K562 (cell line): ENCODE results near the gene PTPN9. TPM values are rescaled to one million over a fixed set of nuclear protein-coding genes. Genes with fewer than 3 reads are reported as not detected.

ENCODE experiments used
- BCOR ChIP-seq: fragments of 450-650 bp; IDR thresholded peaks from 2 replicates; pipeline ENCODE4 v1.6.1; 2016
- CBX2 ChIP-seq: fragments of 200-600 bp; sonication (generic); IDR thresholded peaks from one replicate; pipeline ENCODE4 v1.6.1; 2012; ENCODE audit warnings: mild to moderate bottlenecking, low read length, inconsistent platforms; ENCODE audit not compliant: insufficient read depth, poor library complexity, severe bottlenecking
- FUS ChIP-seq: fragments of 200-400 bp; formaldehyde crosslinking; optimal IDR thresholded peaks from 2 replicates; pipeline ENCODE3; 2017; ENCODE audit warnings: low read depth, low read length
- NBN ChIP-seq: fragments of 450-650 bp; IDR thresholded peaks from 2 replicates; pipeline ENCODE4 v1.6.1; 2016; ENCODE audit warnings: low read depth, mild to moderate bottlenecking
- PHB ChIP-seq: fragments of 250-450 bp; sonication (Bioruptor Pico); IDR thresholded peaks from 2 replicates; pipeline ENCODE4 v1.5.0; 2021
- POLR3G ChIP-seq: IDR thresholded peaks from 2 replicates; pipeline ENCODE4 v1.6.1; 2011; ENCODE audit not compliant: insufficient read length, insufficient replicate concordance; ENCODE audit errors: extremely low read depth
- RB1 ChIP-seq: fragments of 450-650 bp; IDR thresholded peaks from 2 replicates; pipeline ENCODE4 v1.6.1; 2017; ENCODE audit warnings: low read depth, mild to moderate bottlenecking
- TRIM25 ChIP-seq: fragments of 450-650 bp; IDR thresholded peaks from 2 replicates; pipeline ENCODE4 v1.7.0; 2016; ENCODE audit warnings: borderline replicate concordance
- ZBTB7A ChIP-seq: IDR thresholded peaks from 2 replicates; pipeline ENCODE4 v1.6.1; 2011; ENCODE audit warnings: low read depth, mild to moderate bottlenecking, low read length, moderate library complexity, borderline replicate concordance; ENCODE audit not compliant: control insufficient read depth
- ZNF143 ChIP-seq: sonication (generic); formaldehyde crosslinking; IDR thresholded peaks from 2 replicates; pipeline ENCODE4 v1.9.0; 2022; ENCODE audit warnings: mild to moderate bottlenecking, missing genetic modification reagents
- ZNF395 ChIP-seq: fragments of 200-800 bp; sonication (Bioruptor generic); IDR thresholded peaks from 2 replicates; pipeline ENCODE4 v1.6.1; 2017; ENCODE audit warnings: missing genetic modification characterization, missing compliant biosample characterization
- polyA plus RNA-seq, 8 experiments: library from polyadenylated mRNA; depleted of rRNA in 4 of 8; stranded (reverse) in 5 of 8; unstranded in 3 of 8; fragments of >200 nt; fragmentation: Nextera tagmentation in 2 of 8; fragmentation: Illumina TruSeq in 1 of 8; extraction: Ambion mirVana in 2 of 8; extraction: Trizol in 1 of 8; gene quantifications; 2 replicates each; pipeline versions ENCODE4 v1.2.1 to v1.2.3, GENCODE V29; 2011 to 2014; ENCODE audit warnings: inconsistent platforms in 1 of 8, missing spikeins in 1 of 8
- total RNA-seq, 7 experiments: library from RNA; depleted of rRNA in 6 of 7; stranded (reverse); fragments of >200 nt in 6 of 7; fragmentation: Illumina TruSeq in 2 of 7; extraction: Trizol in 2 of 7; gene quantifications; 2 replicates each; pipeline versions ENCODE4 v1.2.1 to v1.2.3, GENCODE V29; 2011 to 2021; ENCODE audit warnings: low replicate concordance in 1 of 7
- TF ChIP-seq, protein P1 (sequence below): fragments of 450-650 bp; IDR thresholded peaks from 2 replicates; pipeline ENCODE4 v1.6.1; 2018; ENCODE audit not compliant: partially characterized antibody
- TF ChIP-seq, protein P2 (sequence below), 2 experiments: IDR thresholded peaks; 2 replicates each; pipeline ENCODE4 v1.6.1; 2012; ENCODE audit warnings: improper control_type of control experiment in 2 of 2, low read depth in 2 of 2, low read length in 2 of 2, borderline replicate concordance in 1 of 2
- TF ChIP-seq, protein P3 (sequence below): fragments of 450-650 bp; formaldehyde crosslinking; IDR thresholded peaks from 2 replicates; pipeline ENCODE4 v1.4.0; 2022; ENCODE audit warnings: mild to moderate bottlenecking, moderate library complexity

PTPN9 gene
- total and polyA plus RNA-seq, 9 of the 15 experiments (the other 6 are each of a cell fraction or from before 2014, with no cell fraction given) = 5.0 to 24.0 (median 14.2) TPM

- TF ChIP-seq, protein P1, sequence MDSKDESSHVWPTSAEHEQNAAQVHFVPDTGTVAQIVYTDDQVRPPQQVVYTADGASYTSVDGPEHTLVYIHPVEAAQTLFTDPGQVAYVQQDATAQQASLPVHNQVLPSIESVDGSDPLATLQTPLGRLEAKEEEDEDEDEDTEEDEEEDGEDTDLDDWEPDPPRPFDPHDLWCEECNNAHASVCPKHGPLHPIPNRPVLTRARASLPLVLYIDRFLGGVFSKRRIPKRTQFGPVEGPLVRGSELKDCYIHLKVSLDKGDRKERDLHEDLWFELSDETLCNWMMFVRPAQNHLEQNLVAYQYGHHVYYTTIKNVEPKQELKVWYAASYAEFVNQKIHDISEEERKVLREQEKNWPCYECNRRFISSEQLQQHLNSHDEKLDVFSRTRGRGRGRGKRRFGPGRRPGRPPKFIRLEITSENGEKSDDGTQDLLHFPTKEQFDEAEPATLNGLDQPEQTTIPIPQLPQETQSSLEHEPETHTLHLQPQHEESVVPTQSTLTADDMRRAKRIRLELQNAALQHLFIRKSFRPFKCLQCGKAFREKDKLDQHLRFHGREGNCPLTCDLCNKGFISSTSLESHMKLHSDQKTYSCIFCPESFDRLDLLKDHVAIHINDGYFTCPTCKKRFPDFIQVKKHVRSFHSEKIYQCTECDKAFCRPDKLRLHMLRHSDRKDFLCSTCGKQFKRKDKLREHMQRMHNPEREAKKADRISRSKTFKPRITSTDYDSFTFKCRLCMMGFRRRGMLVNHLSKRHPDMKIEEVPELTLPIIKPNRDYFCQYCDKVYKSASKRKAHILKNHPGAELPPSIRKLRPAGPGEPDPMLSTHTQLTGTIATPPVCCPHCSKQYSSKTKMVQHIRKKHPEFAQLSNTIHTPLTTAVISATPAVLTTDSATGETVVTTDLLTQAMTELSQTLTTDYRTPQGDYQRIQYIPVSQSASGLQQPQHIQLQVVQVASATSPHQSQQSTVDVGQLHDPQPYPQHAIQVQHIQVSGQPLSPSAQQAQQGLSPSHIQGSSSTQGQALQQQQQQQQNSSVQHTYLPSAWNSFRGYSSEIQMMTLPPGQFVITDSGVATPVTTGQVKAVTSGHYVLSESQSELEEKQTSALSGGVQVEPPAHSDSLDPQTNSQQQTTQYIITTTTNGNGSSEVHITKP = peak; percentile 77
- TF ChIP-seq BCOR (no peak), NBN (no peak), FUS (no peak), ZNF143 (CRISPR knock-in tag) (0 out of 2 replicates have a peak, but pooled peaks have one; percentile 32), PHB (CRISPR knock-in tag) (no peak), ZBTB7A (peak; percentile 84), CBX2 (no peak), ZNF395 (CRISPR knock-in tag) (no peak; the same call in 1 of the 2 replicates), TRIM25 (no peak), POLR3G (no peak), RB1 (peak; percentile 46; the same call in 1 of the 2 replicates)
- TF ChIP-seq, protein P2, sequence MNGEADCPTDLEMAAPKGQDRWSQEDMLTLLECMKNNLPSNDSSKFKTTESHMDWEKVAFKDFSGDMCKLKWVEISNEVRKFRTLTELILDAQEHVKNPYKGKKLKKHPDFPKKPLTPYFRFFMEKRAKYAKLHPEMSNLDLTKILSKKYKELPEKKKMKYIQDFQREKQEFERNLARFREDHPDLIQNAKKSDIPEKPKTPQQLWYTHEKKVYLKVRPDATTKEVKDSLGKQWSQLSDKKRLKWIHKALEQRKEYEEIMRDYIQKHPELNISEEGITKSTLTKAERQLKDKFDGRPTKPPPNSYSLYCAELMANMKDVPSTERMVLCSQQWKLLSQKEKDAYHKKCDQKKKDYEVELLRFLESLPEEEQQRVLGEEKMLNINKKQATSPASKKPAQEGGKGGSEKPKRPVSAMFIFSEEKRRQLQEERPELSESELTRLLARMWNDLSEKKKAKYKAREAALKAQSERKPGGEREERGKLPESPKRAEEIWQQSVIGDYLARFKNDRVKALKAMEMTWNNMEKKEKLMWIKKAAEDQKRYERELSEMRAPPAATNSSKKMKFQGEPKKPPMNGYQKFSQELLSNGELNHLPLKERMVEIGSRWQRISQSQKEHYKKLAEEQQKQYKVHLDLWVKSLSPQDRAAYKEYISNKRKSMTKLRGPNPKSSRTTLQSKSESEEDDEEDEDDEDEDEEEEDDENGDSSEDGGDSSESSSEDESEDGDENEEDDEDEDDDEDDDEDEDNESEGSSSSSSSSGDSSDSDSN (IDR thresholded peaks at IDR 0.05; ENCODE audit: borderline replicate concordance in 1 of 2, low read depth in 2 of 2, low read length in 2 of 2) = peak; percentile 10 to 80; a peak in 3 of 4 replicates
- TF ChIP-seq, protein P3, sequence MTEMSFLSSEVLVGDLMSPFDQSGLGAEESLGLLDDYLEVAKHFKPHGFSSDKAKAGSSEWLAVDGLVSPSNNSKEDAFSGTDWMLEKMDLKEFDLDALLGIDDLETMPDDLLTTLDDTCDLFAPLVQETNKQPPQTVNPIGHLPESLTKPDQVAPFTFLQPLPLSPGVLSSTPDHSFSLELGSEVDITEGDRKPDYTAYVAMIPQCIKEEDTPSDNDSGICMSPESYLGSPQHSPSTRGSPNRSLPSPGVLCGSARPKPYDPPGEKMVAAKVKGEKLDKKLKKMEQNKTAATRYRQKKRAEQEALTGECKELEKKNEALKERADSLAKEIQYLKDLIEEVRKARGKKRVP (CRISPR knock-in tag) = no peak
Measured at GRCh38 chr15:75454471-75455378, 124.4 kb downstream of the PTPN9 start (continued).
